ENCODE data around the gene MEOX1. TPM values are rescaled to one million over a fixed set of nuclear protein-coding genes. Genes with fewer than 3 reads are reported as not detected.
A peak's percentile ranks its signal among the peaks of the same experiment; 100 is the strongest.

Gene MEOX1
- total RNA-seq, 1 experiment from 2014 or later, result not detected

DNA sequence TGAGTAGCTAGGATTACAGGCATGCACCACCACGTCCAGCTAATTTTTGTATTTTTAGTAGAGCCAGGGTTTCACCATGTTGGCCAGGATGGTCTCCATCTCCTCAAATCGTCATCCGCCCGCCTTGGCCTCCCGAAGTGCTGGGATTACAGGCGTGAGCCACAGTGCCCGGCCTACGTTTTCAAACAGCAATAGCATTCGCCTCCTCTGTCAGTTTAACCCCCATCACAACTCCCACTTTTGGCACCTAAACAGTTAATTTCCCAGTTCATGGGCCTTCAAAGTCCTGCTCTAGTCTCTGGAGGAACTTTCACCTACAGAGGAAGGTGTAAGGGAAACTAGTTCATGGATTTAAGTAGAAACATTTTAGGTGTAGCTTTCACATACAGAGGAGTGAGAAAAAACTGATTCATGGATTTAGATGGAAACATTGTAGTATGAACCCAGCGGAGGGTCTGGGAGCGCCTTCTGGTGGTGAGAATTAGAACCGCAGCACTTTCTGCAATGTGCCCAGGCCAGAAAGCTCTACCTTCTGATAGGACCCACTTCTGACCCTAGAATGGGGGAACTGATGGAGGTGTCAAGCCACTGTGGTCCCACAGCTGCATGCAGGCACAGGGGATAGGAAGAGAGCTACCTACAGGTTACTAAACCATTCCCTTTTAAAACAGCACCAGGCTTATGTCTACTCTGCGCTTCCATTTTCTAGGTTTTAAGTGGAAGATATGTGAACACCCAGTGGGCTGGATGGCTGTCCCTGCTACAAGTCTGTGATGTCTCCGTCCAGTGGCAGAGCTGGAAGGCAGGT lies 12.0 kb upstream of the MEOX1 start:
- Histone ChIP-seq H3K14ac (ENCODE audit: insufficient read depth, low read length) (no peak overlapping the region), H3K4me1 (ENCODE audit: insufficient read depth, low read length) (peaks cover 3% of the 10 kb centered on the region; the same call in 1 of the 2 replicates), H3K4me2 (ENCODE audit: insufficient read depth, insufficient read length, low read length) (no peak overlapping the region), H3K9me3 (ENCODE audit: control insufficient read depth, low read depth, low read length) (no peaks in the 10 kb centered on the region), H3K9ac (ENCODE audit: extremely low read depth, insufficient read length, low read length) (no peak overlapping the region), H3K23me2 (ENCODE audit: insufficient read length, low read depth, low read length, poor library complexity, severe bottlenecking) (no peaks in the 10 kb centered on the region), H2AFZ (ENCODE audit: low read length) (no peak overlapping the region), H3K27ac (ENCODE audit: insufficient read length, low read depth, low read length) (no peak overlapping the region), H4K5ac (ENCODE audit: insufficient read length, low read depth, low read length) (no peak overlapping the region), H4K8ac (replicated peaks; ENCODE audit: insufficient read length, low read depth, low read length) (no peak overlapping the region), H4K91ac (ENCODE audit: insufficient read length, low read depth, low read length) (no peak overlapping the region), H3K23ac (ENCODE audit: insufficient read length, low read depth, low read length) (no peak overlapping the region), H3K4ac (ENCODE audit: low read depth, low read length) (no peak overlapping the region), H3K18ac (ENCODE audit: insufficient read length, low read depth, low read length) (no peak overlapping the region), H4K20me1 (ENCODE audit: control insufficient read depth, insufficient read depth, insufficient read length) (no peaks in the 10 kb centered on the region), H3K56ac (ENCODE audit: insufficient read length, low read depth, low read length) (no peak overlapping the region), H2BK20ac (ENCODE audit: low read depth, low read length, poor library complexity, severe bottlenecking) (no peak overlapping the region), H2BK120ac (ENCODE audit: low read depth, low read length, poor library complexity, severe bottlenecking) (no peak overlapping the region), H3K27me3 (ENCODE audit: insufficient read depth, low read length) (no peaks in the 10 kb centered on the region), H3K79me1 (ENCODE audit: insufficient read depth, low read depth, low read length, poor library complexity, severe bottlenecking) (no peaks in the 10 kb centered on the region), H2BK15ac (ENCODE audit: low read depth, low read length) (no peak overlapping the region), H2AK5ac (ENCODE audit: insufficient read length, low read length) (no peak overlapping the region), H3K79me2 (ENCODE audit: insufficient read depth, low read length) (no peaks in the 10 kb centered on the region), H2BK5ac (ENCODE audit: insufficient read length, low read length) (no peak overlapping the region), H2BK12ac (ENCODE audit: insufficient read length, low read depth, low read length) (no peak overlapping the region), H3T11ph (ENCODE audit: low read length) (no peak overlapping the region)
- Mint-ChIP-seq H3K9me3 (no peaks in the 10 kb centered on the region), H3K27me3 (ENCODE audit: low read depth) (no peaks in the 10 kb centered on the region), H3K4me1 (peaks cover 38 to 47% of the 10 kb centered on the region in 2 experiments), H3K4me3 (no peak overlapping the region; a peak in 1 of 5 replicates), H3K27ac (no peak overlapping the region; a peak in 1 of 7 replicates), H3K36me3 (ENCODE audit: insufficient read depth in 1 of 3, low read depth in 3 of 3) (no peaks in the 10 kb centered on the region)
- peak; percentile 99 for TF ChIP-seq CTCF (conservative IDR thresholded peaks at IDR 0.05)
- DNase-seq, result peak; percentile 84
- WGBS (ENCODE audit: extremely low coverage, insufficient read length, low lambda C conversion rate), result no CpG with 5 or more reads among the region's 14 CpGs
